HEK293T (cell line): ENCODE measurements around the gene UTS2R.
A peak's percentile ranks its signal among the peaks of the same experiment; 100 is the strongest.
"Not testable (repeated sequence)": the region's sequence is repeated elsewhere in the genome, so short reads cannot be mapped to it uniquely, and the experiment has no call there.

Source experiments
- CTCF ChIA-PET: fragments of 350-600 bp; formaldehyde crosslinking; extraction: SDS; loops from one replicate; lab custom pipeline; 2021; ENCODE audit warnings: antibody characterized with exemption, inconsistent platforms; lab: Yijun Ruan, JAX
- POLR2A ChIA-PET: fragments of 350-600 bp; formaldehyde crosslinking; extraction: SDS; loops from one replicate; lab custom pipeline; 2020; ENCODE audit warnings: antibody characterized with exemption, inconsistent platforms; lab: Yijun Ruan, JAX
- DNase-seq: peaks from one replicate; pipeline ENCODE4 v3.0.0; 2012; ENCODE audit warnings: mixed read lengths; ENCODE audit errors: extremely low spot score
- ARNT ChIP-seq: fragments of 450-650 bp; IDR thresholded peaks from 2 replicates; pipeline ENCODE4 v1.6.1; 2017; ENCODE audit warnings: mild to moderate bottlenecking
- BHLHE40 ChIP-seq: fragments of 450-650 bp; IDR thresholded peaks from 2 replicates; pipeline ENCODE4 v1.6.1; 2016; ENCODE audit warnings: mild to moderate bottlenecking, moderate library complexity, borderline replicate concordance
- CTBP1 ChIP-seq: fragments of 450-650 bp; IDR thresholded peaks from 2 replicates; pipeline ENCODE4 v1.6.1; 2016; ENCODE audit warnings: borderline replicate concordance
- ELF4 ChIP-seq: fragments of 450-650 bp; IDR thresholded peaks from 2 replicates; pipeline ENCODE4 v1.6.1; 2017; ENCODE audit warnings: antibody characterized with exemption
- FOXA1 ChIP-seq: fragments of 450-650 bp; IDR thresholded peaks from 2 replicates; pipeline ENCODE4 v1.6.1; 2016; ENCODE audit warnings: mild to moderate bottlenecking
- FOXK2 ChIP-seq: fragments of 450-650 bp; IDR thresholded peaks from 2 replicates; pipeline ENCODE4 v1.6.1; 2016; ENCODE audit warnings: mild to moderate bottlenecking
- FOXM1 ChIP-seq: fragments of 450-650 bp; IDR thresholded peaks from 2 replicates; pipeline ENCODE4 v1.6.1; 2017; ENCODE audit warnings: mild to moderate bottlenecking, borderline replicate concordance
- HDGF ChIP-seq: fragments of 450-650 bp; IDR thresholded peaks from 2 replicates; pipeline ENCODE4 v1.6.1; 2017; ENCODE audit warnings: antibody characterized with exemption, borderline replicate concordance
- L3MBTL2 ChIP-seq: fragments of 450-650 bp; conservative IDR thresholded peaks from 2 replicates; pipeline ENCODE4 v1.6.1; 2016; ENCODE audit warnings: mild to moderate bottlenecking
- LEF1 ChIP-seq: fragments of 450-650 bp; IDR thresholded peaks from 2 replicates; pipeline ENCODE4 v1.6.1; 2017; ENCODE audit warnings: mild to moderate bottlenecking, borderline replicate concordance
- NFRKB ChIP-seq: fragments of 450-650 bp; IDR thresholded peaks from 2 replicates; pipeline ENCODE4 v1.6.1; 2016; ENCODE audit warnings: mild to moderate bottlenecking, moderate library complexity
- SP1 ChIP-seq: fragments of 450-650 bp; IDR thresholded peaks from 2 replicates; pipeline ENCODE4 v1.6.1; 2017
- SUZ12 ChIP-seq: fragments of 450-650 bp; IDR thresholded peaks from 2 replicates; pipeline ENCODE4 v1.6.1; 2016; ENCODE audit warnings: mild to moderate bottlenecking
- TARDBP ChIP-seq: fragments of 450-650 bp; IDR thresholded peaks from 2 replicates; pipeline ENCODE4 v1.6.1; 2016
- ZNF384 ChIP-seq: fragments of 450-650 bp; IDR thresholded peaks from 2 replicates; pipeline ENCODE4 v1.6.1; 2016
- TF ChIP-seq, protein P1 (sequence below): fragments of 450-650 bp; IDR thresholded peaks from 2 replicates; pipeline ENCODE4 v1.6.1; 2016

The UTS2R gene

DNA sequence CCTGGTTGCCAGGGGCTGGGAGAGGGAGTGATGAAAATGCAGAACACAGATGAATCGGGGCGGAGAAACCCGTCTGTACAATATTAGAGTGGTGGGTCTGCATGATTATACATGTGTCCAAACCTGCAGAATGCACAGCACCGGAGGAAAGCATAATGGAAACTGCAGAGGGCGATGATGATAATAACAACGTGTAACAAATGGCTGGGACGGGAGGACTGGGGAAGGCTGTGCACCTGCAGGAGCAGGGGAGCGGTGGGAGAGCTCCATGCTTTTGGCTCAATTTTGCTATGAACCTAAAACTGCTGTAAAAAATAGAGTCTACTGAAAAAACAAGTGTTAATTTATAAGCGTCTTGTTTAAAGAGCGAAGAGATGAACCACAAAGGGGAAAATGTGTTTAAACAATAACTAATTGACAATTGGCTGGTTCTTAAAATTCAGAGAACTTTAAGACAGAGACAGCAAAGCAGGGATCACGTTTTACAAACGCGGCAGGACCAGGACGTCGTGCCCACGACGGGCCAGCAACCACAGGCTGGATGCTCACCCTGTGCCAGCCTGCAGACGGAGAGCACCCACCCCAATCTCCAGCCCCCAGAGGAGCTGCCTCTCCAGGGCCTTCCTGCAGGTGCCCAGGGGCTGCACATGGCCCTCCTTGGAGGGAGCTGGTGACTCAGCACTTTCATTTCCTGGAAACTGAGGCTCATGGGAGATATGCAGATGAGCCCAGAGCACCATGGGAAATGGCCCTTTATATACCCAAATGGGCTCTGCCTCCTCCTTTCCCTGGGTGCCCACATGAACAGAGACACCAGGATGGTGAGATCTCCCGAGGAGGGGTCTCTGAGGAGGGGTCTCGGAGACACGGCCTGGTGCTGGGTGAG, 12.9 kb upstream of the UTS2R start, which contains the start of gene TEX19:
Gene TEX19, plus strand, starts transcription at position 783 of the 886 bp plus-strand sequence. CDS start 2,904 bp downstream, outside the sequence.
- peak; percentile 74 for DNase-seq
- CTCF ChIA-PET, result interaction anchor here (0.6 to 1.3 kb wide), 4 partner anchors 8 to 114 kb away, joined by 3 to 7 read pairs (median 4); no protein-coding TSS in a partner anchor
- POLR2A ChIA-PET, result interaction anchor here (0.7 to 4.0 kb wide), 3 partner anchors 9 to 14 kb away, joined by 3 to 22 read pairs (median 5); no protein-coding TSS in a partner anchor

DNA sequence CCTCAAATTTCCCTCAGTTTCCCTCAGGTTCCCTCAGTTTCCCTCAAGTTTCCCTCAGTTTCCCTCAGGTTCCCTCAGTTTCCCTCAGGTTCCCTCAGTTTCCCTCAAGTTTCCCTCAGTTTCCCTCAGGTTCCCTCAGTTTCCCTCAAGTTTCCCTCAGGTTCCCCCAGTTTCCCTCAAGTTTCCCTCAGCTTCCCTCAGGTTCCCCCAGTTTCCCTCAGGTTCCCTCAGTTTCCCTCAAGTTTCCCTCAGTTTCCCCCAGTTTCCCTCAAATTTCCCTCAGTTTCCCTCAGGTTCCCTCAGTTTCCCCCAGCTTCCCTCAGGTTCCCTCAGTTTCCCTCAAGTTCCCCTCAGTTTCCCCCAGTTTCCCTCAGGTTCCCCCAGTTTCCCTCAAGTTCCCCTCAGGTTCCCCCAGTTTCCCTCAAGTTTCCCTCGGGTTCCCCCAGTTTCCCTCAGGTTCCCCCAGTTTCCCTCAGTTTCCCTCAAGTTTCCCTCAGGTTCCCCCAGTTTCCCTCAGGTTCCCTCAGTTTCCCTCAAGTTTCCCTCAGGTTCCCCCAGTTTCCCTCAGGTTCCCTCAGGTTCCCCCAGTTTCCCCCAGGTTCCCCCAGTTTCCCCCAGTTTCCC, 12.0 kb upstream of the UTS2R start:
- DNase-seq, result not testable (repeated sequence)
- ChIA-PET CTCF (interaction anchor here (1.0 kb wide), 1 partner anchor 115 kb away, joined by 7 read pairs; no protein-coding TSS in a partner anchor), POLR2A (interaction anchor here (1.6 to 4.0 kb wide), 2 partner anchors 8 to 10 kb away, joined by 5 to 22 read pairs; no protein-coding TSS in a partner anchor)

More for the DNA sequence above, 12.9 kb upstream of the UTS2R start, which contains the start of gene TEX19:
- TF ChIP-seq FOXK2 (no peak), LEF1 (no peak), HDGF (no peak), FOXA1 (no peak), SUZ12 (no peak), ZNF384 (no peak), FOXM1 (no peak), BHLHE40 (no peak), SP1 (no peak), L3MBTL2 (peak; percentile 100), ELF4 (peak; percentile 83), TARDBP (no peak), NFRKB (no peak), CTBP1 (no peak; the same call in 1 of the 2 replicates), ARNT (no peak)
- TF ChIP-seq, protein P1, sequence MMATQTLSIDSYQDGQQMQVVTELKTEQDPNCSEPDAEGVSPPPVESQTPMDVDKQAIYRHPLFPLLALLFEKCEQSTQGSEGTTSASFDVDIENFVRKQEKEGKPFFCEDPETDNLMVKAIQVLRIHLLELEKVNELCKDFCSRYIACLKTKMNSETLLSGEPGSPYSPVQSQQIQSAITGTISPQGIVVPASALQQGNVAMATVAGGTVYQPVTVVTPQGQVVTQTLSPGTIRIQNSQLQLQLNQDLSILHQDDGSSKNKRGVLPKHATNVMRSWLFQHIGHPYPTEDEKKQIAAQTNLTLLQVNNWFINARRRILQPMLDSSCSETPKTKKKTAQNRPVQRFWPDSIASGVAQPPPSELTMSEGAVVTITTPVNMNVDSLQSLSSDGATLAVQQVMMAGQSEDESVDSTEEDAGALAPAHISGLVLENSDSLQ, result no peak

DNA sequence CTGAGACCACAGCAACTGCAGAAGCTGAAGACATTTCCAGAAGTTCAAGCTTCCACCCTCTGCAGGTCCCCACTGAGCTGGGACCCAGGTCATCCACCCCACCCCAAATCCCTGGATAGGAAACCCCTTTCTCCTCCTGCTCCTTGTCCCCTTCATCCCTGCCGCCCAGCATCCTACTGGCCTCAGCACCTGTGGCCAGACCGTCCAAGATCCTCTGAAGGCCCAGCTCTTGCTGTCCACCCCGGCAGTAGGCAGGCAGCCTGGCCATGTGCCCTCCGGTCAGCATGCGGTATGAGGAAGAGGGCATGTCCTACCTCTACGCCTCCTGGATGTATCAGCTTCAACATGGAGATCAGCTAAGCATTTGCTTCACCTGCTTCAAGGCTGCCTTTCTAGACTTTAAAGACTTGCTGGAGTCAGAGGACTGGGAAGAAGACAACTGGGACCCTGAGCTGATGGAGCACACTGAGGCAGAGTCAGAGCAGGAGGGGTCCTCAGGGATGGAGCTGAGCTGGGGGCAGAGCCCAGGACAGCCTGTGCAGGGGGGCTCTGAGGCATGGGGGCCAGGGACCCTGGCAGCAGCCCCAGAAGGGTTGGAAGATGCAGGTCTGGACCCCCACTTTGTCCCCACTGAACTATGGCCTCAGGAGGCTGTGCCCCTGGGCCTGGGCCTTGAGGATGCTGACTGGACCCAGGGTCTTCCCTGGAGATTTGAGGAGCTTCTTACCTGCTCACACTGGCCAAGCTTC, 9.5 kb upstream of the UTS2R start:
- CTCF ChIA-PET, result no interaction called here

DNA sequence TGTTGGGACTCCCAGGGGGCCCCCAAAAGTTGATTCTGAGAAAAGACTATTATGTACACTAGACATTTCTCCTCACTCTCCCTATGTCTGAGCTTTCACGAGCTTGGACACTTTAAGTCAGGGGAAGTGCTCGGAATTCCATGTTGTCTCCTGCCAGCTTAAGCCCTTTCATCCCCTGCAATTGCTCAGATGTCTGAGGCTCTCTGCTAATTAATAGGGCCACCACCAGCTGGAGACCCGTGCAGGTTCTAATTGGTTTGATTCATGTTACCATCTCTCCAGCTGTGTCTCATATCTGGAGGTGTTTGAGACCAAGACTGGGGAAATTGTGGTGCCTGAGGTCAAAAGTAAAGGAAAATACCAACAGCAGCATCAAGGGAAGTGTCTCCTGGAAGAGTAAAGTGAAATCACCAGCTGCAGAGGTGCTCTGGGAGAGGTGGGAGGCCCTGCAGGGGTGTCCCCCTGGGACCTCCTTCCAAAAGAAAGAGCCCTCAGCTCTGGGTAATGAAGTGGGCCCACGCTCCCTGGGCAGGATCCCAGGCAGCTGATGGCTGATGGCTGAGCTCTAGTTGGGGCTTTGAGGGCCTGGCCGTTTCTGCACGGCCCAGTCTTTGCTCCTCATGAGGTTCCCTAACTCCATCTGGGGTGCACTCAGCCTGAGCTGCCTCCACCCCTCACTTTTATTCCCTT, 5.8 kb upstream of the UTS2R start:
- POLR2A ChIA-PET, result interaction anchor here (0.7 to 1.6 kb wide), 4 partner anchors 26 to 153 kb away, joined by 3 to 6 read pairs (median 4); partner anchors contain the start of genes CD7 and HEXD
- CTCF ChIA-PET, result interaction anchor here (0.6 to 1.0 kb wide), 2 partner anchors 13 to 644 kb away, joined by 3 read pairs; no protein-coding TSS in a partner anchor
- no peak for DNase-seq
- TF ChIP-seq BHLHE40 (no peak), TARDBP (no peak), FOXA1 (no peak), CTBP1 (no peak), ARNT (no peak), FOXM1 (no peak), FOXK2 (no peak), L3MBTL2 (no peak), LEF1 (no peak), ELF4 (no peak)
- TF ChIP-seq, protein P1, result no peak

More for the DNA sequence above, 9.5 kb upstream of the UTS2R start:
- TF ChIP-seq FOXK2, result no peak
- no peak for TF ChIP-seq TARDBP
- TF ChIP-seq, protein P1, result no peak
- no peak for TF ChIP-seq FOXA1
- no peak for TF ChIP-seq ZNF384
- TF ChIP-seq ARNT, result no peak
- no peak for TF ChIP-seq FOXM1
- no peak for TF ChIP-seq NFRKB
- no peak for TF ChIP-seq LEF1
- TF ChIP-seq SP1, result no peak
- TF ChIP-seq HDGF, result no peak
- no peak for TF ChIP-seq BHLHE40
- TF ChIP-seq SUZ12, result no peak
- TF ChIP-seq L3MBTL2, result no peak
- TF ChIP-seq ELF4, result no peak
- no peak for TF ChIP-seq CTBP1
- no peak for DNase-seq
- POLR2A ChIA-PET, result interaction anchor here (1.0 kb wide), 1 partner anchor 16 kb away, joined by 3 read pairs; no protein-coding TSS in a partner anchor
